Activated CD4-positive, alpha-beta T cell treated with anti-CD3 and anti-CD28 coated beads, Interleukin-2, amount 50 U/mL, for 1 hour (primary cell): ENCODE results near the gene EYS.
"Not testable (repeated sequence)": the region's sequence is repeated elsewhere in the genome, so short reads cannot be mapped to it uniquely, and the experiment has no call there.

Experiments used
- DNase-seq: peaks from one replicate; pipeline ENCODE4 v3.0.0-alpha.2; 2020

The EYS gene

DNA sequence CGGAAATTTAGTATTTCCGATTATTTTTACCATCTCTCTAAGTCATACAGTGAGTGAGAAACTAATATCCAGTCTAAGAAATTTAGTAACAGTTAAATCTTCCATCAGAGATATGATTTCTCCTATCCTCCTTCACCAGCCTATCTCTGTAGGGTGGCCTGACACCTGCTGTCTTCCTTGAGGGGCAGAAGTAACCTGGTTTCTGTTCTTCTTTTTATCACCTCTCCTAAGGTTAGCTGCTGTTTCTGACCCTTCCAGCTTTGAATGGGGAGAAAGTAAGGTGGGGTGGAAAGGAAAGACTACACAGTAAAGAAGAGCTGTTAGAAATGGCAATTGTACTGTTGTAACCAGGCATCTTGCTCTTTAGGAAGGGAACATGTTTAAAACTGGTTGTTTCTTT lies 1623.8 kb downstream of the EYS start:
- DNase-seq, result no peak

DNA sequence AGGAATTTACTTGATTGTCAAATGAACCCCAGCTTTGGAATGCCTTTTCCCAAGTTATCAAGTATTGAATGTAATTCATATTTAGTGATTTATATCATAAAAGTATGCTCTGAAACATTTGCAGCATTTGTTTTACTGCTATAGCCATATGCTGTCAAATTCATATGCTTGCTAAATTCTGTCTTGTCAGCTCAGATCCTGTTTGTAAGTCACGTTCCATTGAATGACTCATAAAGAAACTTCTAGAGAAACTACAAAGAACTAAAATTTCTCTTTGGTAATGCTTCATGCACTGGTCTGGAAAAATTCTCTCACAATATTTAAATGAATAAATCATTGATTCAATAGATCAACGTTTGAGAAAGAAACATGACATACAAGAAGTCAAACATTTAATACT lies 1625.6 kb downstream of the EYS start:
- DNase-seq, result no peak

DNA sequence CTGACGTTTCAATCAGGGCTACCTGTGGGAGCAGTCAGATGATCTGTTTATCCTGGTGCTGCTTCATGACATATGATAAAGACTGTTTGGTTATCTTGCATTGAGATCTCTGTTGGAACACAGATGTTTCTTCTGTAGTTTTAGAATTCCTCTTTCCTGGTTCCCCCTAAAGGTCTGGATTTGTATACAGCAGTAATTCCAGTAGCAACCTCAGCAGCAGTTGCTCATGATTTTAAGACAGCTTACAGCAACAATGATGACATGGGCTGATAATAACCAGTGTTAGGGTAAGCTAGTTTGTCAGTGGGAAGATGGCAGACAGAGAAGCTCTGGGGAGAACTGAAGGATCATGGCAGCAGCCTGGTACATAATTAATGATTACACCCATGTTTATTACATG lies 1632.0 kb downstream of the EYS start:
- DNase-seq, result no peak

DNA sequence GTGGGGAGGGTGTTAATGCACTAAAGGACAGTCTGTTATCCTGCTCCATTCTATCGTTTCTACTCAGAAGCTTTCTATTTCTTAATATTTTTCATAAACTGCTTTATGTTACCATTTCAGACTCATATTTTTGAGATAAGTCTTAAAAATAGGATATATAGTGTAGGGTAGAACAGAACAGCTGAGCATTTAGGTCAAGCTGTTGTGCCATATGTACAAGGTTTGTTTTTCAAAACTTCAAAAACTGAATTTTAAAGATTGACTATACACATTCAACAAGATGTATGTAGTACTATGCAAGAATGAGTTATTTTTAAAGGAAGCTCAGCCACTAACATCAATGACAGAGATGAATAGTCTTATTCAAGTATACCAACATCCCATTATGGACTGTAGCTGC lies 1634.3 kb downstream of the EYS start:
- no peak for DNase-seq

DNA sequence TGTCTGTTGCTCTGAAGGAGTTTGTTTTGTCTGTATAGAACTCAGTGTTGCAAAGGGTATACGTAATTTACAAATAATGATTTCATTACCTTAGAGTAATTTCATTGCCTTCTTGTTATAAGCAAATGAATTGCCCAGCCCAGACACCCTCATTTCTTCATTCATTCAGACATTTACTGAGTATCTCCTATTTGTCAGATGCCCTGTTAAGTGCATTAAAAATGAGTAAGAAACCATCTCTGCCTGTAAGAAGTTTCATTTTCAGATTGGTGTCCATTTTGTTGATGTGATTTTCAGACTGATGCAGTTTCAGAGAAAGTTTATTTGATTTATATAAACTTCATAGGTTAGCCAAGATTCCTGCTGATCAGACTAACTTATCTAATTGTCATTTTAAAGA lies 1642.1 kb downstream of the EYS start:
- no peak for DNase-seq

DNA sequence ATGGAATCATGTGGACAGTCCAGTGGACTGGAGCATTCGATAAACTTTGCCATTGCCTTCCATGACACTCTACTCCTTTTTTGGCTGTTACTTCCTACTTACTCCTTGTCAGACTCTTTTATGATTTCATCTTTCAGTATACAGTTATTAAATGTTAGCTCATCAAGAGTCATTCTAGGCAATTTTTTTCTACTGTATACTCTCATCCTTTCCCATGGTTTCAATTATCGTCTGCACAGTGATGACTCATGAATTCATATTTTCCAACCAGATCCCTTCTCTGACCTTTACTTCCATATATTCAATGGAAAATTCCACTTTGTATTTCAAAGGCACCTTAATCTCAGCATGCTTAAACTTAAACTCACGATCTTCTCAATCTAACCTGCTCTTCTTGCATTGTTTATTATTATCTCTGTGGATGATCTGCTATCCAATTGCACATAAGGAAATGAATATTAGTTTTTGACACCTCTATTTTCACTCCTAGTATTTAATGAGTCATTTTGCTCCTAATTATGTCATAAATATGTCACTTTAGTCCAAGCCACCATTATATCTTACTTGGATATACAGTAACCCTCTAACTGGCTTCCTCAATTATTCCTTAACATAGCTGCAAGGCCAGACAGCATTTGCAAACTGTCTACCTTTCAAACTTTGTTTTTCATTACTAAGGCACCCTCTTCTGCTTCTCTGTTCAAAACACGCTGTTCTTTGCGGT lies 1643.9 kb downstream of the EYS start:
- DNase-seq, result no peak

DNA sequence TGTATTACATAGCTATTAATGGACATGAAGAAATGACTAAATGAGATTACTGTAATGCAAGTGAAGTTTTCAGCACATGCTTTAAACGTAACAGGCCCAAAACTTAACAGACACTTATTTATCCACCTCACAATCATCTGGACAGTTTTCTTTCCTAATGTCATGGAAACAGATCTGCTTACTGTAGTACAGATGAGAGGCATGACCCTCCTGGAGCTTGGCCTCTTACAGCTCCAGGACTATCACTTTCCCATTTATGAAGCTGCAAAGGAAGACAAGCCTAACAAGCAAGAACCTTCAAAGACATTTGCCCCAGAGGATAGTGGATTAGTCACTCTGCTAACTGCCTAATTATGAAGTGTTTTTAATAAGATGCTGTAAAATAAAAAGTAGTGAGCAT lies 1652.2 kb downstream of the EYS start:
- DNase-seq, result no peak

DNA sequence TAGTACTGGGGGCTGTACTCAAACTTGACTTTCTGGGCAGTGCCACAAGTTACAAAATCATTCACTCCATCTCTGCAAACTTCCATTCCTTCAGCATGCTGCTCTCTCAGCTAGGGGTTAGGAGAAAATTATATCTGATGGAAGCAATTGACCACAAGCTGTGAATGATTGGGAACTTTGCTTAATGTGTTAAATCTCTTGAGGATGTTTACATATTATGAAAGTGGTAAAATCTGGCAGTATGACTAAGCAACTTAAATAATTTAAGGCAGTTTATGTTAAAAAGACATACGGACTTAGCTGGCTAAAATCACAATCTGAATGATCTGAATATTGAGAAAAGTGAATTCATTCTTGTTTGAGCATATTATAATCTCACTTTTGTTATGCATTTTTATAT lies 1656.4 kb downstream of the EYS start:
- DNase-seq, result no peak

DNA sequence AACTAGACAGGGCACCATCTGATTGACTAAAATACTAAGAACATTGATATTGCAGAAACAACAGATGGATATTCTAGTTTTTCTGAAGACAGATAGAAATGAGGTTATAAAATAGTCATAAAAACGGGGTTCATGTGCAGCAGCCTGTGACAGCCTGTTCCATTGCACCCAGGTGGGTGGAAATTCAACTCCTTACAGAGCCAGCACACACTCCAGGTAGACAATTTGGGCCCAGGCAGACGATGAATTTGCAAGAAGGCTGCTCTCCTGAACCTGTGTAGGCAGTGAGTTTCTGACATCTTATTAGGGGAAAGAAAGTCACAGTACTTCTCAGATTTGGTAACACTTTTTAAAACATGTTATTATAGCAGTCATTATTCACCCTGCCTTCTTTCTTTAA lies 1657.3 kb downstream of the EYS start:
- no peak for DNase-seq

DNA sequence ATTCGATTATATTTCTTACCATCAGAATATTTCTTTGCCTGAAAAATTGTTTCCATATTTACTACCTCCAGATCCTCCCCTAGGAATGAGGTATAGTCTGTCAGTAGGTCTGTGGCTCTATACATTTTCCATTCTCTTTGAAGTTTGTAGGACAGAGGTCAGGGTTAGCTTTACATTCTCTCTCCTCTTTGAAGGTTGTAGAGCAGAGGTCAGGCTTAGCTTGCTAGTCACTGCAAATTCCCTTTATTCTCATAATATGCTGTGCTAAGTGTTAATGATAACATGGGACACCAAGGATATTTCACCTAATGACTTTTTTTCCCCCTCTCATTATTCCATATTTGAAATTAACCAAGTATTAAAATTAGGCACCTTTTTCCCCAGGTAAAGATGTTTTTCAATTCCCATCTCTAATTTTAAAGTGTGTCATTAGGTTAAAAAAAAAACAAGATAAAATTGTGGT lies 1660.2 kb downstream of the EYS start:
- DNase-seq, result no peak

DNA sequence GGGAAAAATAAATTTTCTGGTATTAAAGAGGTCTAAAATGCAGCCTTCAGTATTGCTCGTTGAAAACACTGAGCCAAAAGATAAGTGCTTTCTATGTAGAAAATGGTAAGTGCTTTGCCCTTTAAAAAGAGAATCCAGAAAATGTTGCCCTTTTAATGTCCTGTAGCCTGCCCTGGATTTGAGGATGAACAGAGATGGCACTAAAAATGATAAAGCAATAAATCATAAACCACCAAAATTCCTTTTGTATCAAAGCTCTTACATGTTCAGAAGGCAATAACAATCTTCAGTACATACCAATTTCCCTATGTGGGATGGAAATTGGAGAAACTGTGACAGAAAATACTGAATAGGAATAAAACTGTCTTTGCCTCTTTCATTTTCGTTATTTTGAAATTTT lies 1665.7 kb downstream of the EYS start:
- no peak for DNase-seq

DNA sequence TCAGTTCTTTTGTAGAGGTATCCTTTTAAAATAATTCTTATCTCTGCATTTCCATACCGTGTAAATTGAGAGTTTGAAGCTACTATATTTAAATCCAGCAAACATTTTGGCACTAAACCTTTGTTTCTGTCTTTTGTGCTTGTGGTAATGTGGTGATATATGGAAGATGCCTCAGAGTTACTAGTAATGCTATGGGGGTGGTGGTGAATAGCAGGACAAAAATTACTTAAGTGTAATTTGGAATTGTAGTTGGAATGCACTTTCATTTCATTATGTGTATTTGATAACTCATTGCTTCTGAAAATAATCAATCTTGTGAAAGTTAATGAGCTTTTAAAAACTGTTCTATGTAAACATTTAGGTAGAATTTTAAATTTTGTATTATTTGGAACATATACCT lies 1666.9 kb downstream of the EYS start:
- DNase-seq, result no peak

DNA sequence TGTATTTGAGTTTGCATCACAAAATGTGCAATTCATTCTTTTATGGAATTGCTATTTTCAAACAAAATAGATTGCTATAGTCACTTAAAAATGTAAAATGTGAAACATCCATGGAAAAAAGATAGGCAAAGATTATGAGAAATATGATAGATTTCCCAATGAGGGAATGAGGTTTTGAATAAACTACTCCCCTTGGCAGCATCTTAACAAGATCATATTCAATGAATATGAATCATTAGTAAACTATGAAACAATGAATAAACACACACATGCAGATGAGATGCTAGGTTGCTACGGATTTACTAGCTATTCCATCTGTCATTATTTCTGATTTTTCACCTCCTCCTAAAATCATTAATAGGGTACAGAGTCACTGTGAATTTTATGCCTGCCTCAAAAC lies 1669.6 kb downstream of the EYS start:
- no peak for DNase-seq

DNA sequence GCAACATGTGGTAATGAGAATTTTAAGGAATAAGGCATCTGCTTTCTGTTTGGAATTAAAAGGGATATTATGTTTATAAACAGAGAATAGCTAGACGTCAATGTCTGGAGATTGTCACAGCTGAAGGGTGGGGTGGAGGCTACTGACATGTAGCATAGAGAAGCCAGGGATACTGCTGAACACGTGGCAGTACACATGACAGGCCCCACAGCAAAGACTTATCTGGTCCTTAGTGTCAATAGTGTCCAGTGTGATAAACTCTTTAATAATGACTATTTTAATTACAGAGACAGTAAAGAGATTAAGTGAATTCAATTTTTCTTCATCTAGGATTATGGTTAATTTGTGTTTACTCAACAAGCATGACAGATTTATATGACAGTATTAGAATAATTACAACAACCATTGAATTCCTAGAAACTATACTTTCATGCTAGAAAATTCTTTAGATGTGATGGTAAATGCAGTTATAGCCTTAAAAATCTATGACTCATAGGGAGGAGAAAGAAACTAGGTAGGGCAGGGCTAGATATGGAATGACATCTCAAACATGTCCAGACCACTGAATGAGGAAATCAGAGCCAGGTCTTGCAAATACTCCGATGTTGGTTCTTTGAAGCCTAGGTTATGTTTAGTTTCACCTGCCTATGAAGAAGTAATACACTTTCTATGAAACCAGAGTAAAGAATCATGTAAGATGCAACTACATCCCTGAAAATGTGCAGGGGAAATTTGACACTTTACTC lies 1671.9 kb downstream of the EYS start:
- no peak for DNase-seq

DNA sequence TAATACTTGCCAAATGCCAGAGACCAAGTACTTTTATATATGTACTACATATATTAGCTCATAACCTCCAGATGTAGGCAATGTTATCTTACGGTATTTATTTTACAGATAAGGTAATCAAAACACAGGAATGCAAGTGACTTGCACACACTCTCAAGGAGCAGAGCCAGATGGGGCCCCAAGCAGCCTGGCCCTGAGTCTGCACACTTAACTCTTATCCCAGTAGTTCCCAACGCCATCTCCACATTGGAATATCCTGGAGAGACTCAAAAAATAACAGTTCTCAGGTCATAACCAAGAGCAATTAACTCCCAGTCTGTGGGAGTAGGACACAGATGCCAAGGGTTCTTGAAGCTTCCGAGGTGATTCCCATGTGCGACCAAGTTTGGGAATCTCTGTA lies 1672.7 kb downstream of the EYS start:
- no peak for DNase-seq

DNA sequence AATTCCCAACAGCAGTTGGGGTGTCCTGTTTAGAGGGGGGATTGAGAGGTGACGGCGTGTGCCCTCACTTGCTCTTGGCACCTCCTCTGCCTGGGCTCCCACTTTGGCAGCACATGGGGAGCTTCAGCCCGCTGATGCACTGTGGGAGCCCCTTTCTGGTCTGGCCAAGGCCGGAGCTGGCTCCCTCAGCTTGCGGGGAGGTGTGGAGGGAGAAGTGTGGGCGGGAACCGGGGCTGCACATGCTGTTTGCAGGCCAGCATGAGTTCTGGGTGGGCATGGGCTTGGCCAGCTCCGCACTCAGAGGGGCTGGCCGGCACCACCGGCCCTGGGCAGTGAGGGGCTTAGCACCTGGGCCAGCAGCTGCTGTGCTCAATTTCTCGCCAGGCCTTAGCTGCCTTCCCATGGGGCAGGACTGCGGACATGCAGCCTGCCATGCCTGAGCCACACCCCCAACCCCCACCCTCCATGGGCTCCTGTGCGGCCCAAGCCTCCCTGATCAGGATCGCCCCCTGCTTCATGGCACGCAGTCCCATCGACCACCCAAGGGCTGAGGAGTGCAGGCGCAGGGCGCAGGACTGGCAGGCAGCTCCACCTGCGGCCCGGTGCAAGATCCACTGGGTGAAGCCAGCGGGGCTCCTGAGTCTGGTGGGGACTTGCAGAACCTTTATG lies 1675.9 kb downstream of the EYS start:
- not testable (repeated sequence) for DNase-seq

DNA sequence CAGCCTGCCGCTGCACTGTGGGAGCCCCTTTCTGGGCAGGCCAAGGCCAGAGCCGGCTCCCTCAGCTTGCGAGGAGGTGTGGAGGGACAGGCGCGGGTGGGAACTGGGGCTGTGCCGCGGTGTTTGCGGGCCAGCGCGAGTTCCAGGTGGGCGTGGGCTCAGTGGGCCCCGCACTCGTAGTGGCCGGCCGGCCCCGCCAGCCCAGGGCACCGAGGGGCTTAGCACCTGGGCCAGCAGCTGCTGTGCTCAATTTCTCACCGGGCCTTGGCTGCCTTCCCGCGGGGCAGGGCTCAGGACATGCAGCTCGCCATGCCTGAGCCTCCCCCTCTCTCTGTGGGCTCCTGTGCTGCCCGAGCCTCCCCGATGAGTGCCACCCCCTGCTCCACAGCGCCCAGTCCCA lies 1683.3 kb downstream of the EYS start:
- no peak for DNase-seq

DNA sequence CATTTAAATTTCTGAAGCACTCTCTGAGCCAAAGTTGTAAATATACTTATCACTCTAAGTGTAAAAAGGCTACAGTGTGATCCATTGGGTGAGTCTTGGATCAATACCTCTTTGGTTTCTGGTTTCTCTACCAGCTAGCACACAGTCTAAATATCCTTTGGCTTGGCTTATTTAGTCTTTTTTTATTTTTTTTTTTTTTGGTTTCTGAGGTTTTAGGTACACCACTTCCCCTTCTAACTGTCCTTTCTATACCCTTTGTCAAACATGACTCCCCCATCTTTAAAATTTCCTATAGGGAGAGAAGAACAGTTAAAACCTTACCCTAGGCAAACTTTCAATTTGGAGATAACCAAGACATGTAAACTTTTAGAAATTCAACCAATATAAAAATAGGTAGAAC lies 1692.4 kb downstream of the EYS start:
- DNase-seq, result no peak

DNA sequence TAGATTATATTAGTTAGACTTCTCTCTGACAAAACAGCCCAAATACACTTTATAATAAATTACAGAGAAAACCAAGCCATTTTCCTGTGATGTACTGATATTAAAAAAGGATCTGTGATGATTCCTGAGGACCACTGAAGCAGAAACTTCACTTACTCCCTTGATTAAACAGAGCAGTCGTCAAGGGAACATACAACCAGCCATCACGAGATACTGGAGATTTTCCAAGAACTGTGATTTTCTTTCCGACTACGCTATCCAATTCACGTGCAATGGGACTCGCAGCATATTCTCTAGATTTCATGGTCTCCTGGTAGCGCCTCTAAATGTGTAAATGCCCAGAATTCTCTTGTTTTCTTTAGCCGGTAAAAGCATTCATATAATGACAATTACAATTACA lies 1694.0 kb downstream of the EYS start:
- no peak for DNase-seq

DNA sequence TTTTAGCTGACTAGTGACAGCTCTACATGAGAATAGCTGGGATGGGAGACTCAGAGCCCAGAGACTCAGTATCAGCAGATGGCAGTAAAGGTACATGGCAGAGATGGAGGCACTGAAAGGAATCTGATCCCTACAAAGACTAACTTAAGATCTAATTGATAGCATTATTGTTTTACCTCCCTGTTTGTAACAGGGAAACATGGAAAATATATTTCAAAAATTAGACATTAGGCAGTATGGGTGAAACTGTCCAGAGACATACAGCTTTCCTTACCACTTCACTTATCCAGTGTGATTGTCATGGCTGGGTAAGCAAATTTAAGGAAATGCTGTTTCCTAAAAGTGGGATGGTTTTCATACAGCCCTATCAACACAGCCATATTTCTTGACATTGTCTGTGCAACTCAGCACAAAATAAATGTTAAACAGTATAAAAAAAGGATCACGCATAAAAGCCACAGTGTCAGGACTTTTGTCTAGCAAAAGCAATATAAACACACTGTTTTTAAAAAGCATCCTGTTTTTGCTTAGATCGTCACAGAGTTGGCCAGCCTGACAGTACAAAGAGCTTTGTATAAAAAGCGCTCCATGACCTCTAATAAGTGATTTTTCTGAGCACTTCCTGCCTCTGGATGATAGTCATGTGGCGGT lies 1694.5 kb downstream of the EYS start:
- no peak for DNase-seq

DNA sequence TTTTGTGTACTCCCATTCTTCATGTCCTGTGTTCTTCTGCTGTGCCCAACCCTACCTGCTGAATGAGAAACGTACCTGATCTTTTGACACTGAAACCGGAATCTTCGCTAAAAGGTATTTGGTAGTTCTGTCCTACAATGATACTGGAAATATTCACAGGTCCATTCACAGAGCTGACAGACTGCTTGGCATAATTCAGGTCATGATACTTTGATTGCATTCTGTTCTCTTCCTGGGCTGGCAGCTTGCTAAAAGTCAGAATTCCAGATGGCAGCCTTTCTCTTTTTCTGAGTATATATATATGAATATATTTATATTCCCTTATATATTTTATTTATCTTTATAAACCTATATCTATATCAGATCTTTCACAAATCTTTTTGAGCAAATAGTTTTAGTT lies 1696.4 kb downstream of the EYS start:
- no peak for DNase-seq

DNA sequence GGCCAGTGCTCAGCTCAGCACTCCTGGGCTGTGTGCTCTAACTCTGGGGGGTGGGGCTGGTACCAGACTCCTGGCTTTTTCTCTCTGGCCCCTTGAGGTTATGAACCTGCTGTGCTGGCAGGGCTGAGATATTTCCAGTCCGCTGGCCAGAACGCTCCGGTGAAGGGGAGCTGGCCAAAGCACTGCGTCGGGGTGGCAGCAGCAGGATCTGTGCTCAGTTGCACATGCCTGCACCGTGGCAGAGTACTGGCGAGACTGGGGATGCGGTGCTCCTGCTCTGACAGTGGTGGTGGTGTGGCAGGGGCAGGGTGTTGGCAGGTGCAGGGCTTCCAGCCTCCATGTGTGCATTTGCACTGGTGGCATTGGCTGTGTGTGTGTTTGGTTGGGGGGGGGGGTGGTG lies 1697.0 kb downstream of the EYS start:
- no peak for DNase-seq

DNA sequence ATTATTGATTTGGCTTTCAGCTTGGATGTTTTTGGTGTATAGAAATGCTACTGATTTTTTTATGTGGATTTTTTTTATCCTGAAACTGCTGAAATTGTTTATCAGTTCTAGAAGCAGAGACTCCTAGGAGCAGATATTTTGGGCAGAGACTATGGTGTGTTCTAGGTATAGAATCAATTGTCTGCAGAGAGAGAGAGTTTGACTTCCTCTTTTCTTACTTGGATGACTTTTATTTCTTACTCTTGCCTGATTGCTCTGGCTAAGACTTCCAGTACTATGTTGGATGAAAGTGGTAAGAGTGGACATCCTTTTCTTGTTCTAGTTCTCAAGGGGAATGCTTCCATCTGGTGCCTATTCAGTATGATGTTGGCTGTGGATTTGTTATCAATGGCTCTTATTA lies 1700.8 kb downstream of the EYS start:
- no peak for DNase-seq
